Measurements from ENCODE around the gene TNS1. TPM values are rescaled to one million over a fixed set of nuclear protein-coding genes. Genes with fewer than 3 reads are reported as not detected.

The TNS1 gene
- total RNA-seq, 1 experiment from 2014 or later: 3.4 TPM

DNA sequence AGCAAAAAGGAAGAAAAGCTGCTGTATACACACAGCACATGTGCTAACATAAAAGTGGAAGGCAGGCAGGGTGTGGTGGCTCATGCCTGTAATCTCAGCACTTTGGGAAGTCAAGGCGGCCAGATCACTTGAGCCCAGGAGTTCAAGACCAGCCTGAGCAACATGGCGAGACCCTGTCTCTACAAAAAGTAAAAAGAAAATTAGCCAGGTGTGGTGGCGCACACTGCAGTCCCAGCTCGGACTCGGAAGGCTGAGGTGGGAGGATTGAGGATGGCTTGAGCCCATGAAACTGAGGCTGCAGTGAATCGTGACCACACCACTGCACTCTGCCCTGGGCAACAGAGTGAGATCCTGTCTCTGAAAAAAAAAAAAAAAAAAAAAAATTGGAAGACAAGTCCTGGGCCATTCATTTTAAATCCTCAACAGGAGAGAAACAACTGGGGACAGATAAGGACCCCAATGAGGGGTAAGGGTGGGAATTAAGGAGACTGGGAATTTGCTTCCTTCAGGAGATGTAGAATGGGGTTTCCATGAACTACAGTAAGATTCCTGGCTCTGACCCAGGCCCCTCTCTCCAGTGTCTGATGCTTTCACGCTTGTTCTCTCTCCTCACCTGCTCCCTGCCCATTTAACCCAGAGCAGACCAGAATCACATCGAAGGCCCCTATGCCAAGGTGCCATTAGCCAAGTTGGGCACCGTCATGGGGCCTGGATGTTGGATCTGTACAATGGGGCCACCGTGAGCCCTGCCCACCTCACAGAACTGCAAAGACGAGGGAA, 29.6 kb downstream of the TNS1 start:
- no peak overlapping the region for H4K5ac ChIP-seq (ENCODE audit: insufficient read length, low read depth, low read length)
- H2AK5ac ChIP-seq (ENCODE audit: insufficient read length, low read length): no peak overlapping the region
- H2BK5ac ChIP-seq (ENCODE audit: insufficient read length, low read length): no peak overlapping the region
- no peak overlapping the region for H3K4ac ChIP-seq (ENCODE audit: low read depth, low read length)
- H4K8ac ChIP-seq (replicated peaks; ENCODE audit: insufficient read length, low read depth, low read length): no peak overlapping the region
- no peak overlapping the region for H3K56ac ChIP-seq (ENCODE audit: insufficient read length, low read depth, low read length)
- H2AFZ ChIP-seq (ENCODE audit: low read length): no peak overlapping the region
- H3K9ac ChIP-seq (ENCODE audit: extremely low read depth, insufficient read length, low read length): no peak overlapping the region
- Mint-ChIP-seq H3K27me3 (ENCODE audit: low read depth) (peaks cover 8% of the 10 kb centered on the region; the same call in 1 of the 2 replicates), H3K4me1 (peaks cover 5 to 15% of the 10 kb centered on the region in 2 experiments), H3K4me3 (no peak overlapping the region; a peak in 1 of 5 replicates), H3K27ac (no peak overlapping the region), H3K36me3 (ENCODE audit: insufficient read depth in 1 of 3, low read depth in 3 of 3) (no peaks in the 10 kb centered on the region), H3K9me3 (no peaks in the 10 kb centered on the region; a peak in 1 of 5 replicates)
- TF ChIP-seq, protein P1, sequence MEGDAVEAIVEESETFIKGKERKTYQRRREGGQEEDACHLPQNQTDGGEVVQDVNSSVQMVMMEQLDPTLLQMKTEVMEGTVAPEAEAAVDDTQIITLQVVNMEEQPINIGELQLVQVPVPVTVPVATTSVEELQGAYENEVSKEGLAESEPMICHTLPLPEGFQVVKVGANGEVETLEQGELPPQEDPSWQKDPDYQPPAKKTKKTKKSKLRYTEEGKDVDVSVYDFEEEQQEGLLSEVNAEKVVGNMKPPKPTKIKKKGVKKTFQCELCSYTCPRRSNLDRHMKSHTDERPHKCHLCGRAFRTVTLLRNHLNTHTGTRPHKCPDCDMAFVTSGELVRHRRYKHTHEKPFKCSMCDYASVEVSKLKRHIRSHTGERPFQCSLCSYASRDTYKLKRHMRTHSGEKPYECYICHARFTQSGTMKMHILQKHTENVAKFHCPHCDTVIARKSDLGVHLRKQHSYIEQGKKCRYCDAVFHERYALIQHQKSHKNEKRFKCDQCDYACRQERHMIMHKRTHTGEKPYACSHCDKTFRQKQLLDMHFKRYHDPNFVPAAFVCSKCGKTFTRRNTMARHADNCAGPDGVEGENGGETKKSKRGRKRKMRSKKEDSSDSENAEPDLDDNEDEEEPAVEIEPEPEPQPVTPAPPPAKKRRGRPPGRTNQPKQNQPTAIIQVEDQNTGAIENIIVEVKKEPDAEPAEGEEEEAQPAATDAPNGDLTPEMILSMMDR (conservative IDR thresholded peaks at IDR 0.05): no peak
- no peak for DNase-seq
- no peak overlapping the region for H3K27ac ChIP-seq (ENCODE audit: insufficient read length, low read depth, low read length)
- H3K4me1 ChIP-seq (ENCODE audit: insufficient read depth, low read length): no peaks in the 10 kb centered on the region; the same call in 1 of the 2 replicates
- no peak overlapping the region for H2BK12ac ChIP-seq (ENCODE audit: insufficient read length, low read depth, low read length)
- peaks cover 1% of the 10 kb centered on the region for H3K23me2 ChIP-seq (ENCODE audit: insufficient read length, low read depth, low read length, poor library complexity, severe bottlenecking)
- no peak overlapping the region for H2BK20ac ChIP-seq (ENCODE audit: low read depth, low read length, poor library complexity, severe bottlenecking)
- no peak overlapping the region for H2BK15ac ChIP-seq (ENCODE audit: low read depth, low read length)
- no peak overlapping the region for H3K23ac ChIP-seq (ENCODE audit: insufficient read length, low read depth, low read length)
- no peak overlapping the region for H3K18ac ChIP-seq (ENCODE audit: insufficient read length, low read depth, low read length)
- no peak overlapping the region for H3K4me2 ChIP-seq (ENCODE audit: insufficient read depth, insufficient read length, low read length)
- no peak overlapping the region for H3K14ac ChIP-seq (ENCODE audit: insufficient read depth, low read length)
- no peaks in the 10 kb centered on the region for H3K9me3 ChIP-seq (ENCODE audit: control insufficient read depth, low read depth, low read length)
- no CpG with 5 or more reads among the region's 11 CpGs for WGBS (ENCODE audit: extremely low coverage, insufficient read length, low lambda C conversion rate)
- no peak overlapping the region for H4K91ac ChIP-seq (ENCODE audit: insufficient read length, low read depth, low read length)
- H3K79me1 ChIP-seq (ENCODE audit: insufficient read depth, low read depth, low read length, poor library complexity, severe bottlenecking): no peaks in the 10 kb centered on the region
- H3K79me2 ChIP-seq (ENCODE audit: insufficient read depth, low read length): no peaks in the 10 kb centered on the region
- no peak overlapping the region for H2BK120ac ChIP-seq (ENCODE audit: low read depth, low read length, poor library complexity, severe bottlenecking)
- H3T11ph ChIP-seq (ENCODE audit: low read length): no peak overlapping the region
- H4K20me1 ChIP-seq (ENCODE audit: control insufficient read depth, insufficient read depth, insufficient read length): no peaks in the 10 kb centered on the region
- H3K27me3 ChIP-seq (ENCODE audit: insufficient read depth, low read length): peaks cover 4% of the 10 kb centered on the region; the same call in 1 of the 2 replicates
